HepG2 (cell line): ENCODE measurements around the gene HENMT1. TPM values are rescaled to one million over a fixed set of nuclear protein-coding genes. Genes with fewer than 3 reads are reported as not detected.

Experiments
- ATAC-seq: fragments of 200-7000 bp; cut with Tn5 transposase; 3 replicates; pipeline ENCODE4 v1.9.1; 2020; ENCODE audit warnings: mild to moderate bottlenecking, moderate library complexity
- BruUV-seq: library from RNA; stranded (reverse); fragments of 400-500 nt; replicated peaks from 2 replicates; lab custom pipeline; 2021; lab: Mats Ljungman, UMichigan
- CTCF ChIA-PET: fragments of 300-600 bp; formaldehyde crosslinking; extraction: SDS; loops from one replicate; lab custom pipeline; 2021; ENCODE audit warnings: low total read pairs, inconsistent platforms, low intra/inter-chr PET ratio; lab: Yijun Ruan, JAX
- POLR2A ChIA-PET: fragments of 350-600 bp; sonication (Branson Sonifier 250); formaldehyde crosslinking; loops from one replicate; lab custom pipeline; 2020; ENCODE audit warnings: antibody characterized with exemption, inconsistent platforms; lab: Yijun Ruan, JAX
- DNase-seq: peaks from one replicate; pipeline ENCODE4 v3.0.0-alpha.2; 2015; ENCODE audit warnings: low spot score
- FAIRE-seq: peaks from 3 replicates; lab custom pipeline; 2011; peaks lifted over from hg19 to GRCh38; lab: Jason Lieb, UNC
- H2AFZ ChIP-seq: one replicate; pipeline ENCODE4 v1.6.1; 2011; ENCODE audit warnings: low read length, inconsistent platforms
- H3K27ac ChIP-seq: fragments of 300-600 bp; 3 replicates; pipeline ENCODE4 v1.8.0; 2011; ENCODE audit warnings: mixed run types, mild to moderate bottlenecking, mixed read lengths, low read length, inconsistent platforms; ENCODE audit not compliant: insufficient read depth; ENCODE audit errors: extremely low read length
- H3K27me3 ChIP-seq, 2 experiments: fragments of 200-600 bp in 1 of 2; 2 replicates in 1 of 2; 3 replicates in 1 of 2; pipeline versions ENCODE4 v1.6.0 to v1.8.0; 2011; ENCODE audit warnings: low read length in 2 of 2, mild to moderate bottlenecking in 2 of 2, moderate library complexity in 2 of 2, inconsistent platforms in 1 of 2; ENCODE audit not compliant: insufficient read depth in 2 of 2, control insufficient read depth in 1 of 2
- H3K36me3 ChIP-seq, 2 experiments: fragments of 200-600 bp in 1 of 2; replicated peaks in 1 of 2; 2 replicates in 1 of 2; 3 replicates in 1 of 2; pipeline versions ENCODE4 v1.5.1 to v1.8.0; 2011; ENCODE audit warnings: low read length in 2 of 2, inconsistent platforms in 1 of 2; ENCODE audit not compliant: insufficient read depth in 2 of 2, control insufficient read depth in 1 of 2
- H3K4me1 ChIP-seq: 2 replicates; pipeline ENCODE4 v1.5.1; 2012; ENCODE audit warnings: low read length, inconsistent platforms; ENCODE audit not compliant: insufficient read depth
- H3K4me2 ChIP-seq: 2 replicates; pipeline ENCODE4 v1.6.0; 2011; ENCODE audit warnings: low read depth, low read length, inconsistent platforms
- H3K4me3 ChIP-seq, 3 experiments: fragments of 200-600 bp in 1 of 3; sonication (generic), shearing (Covaris generic) in 1 of 3; replicated peaks in 1 of 3; 2 replicates each; pipeline ENCODE4 v1.5.1; 2011 to 2016; ENCODE audit warnings: low read length in 3 of 3, inconsistent platforms in 2 of 3, low read depth in 2 of 3, mild to moderate bottlenecking in 2 of 3, control low read depth in 1 of 3, mixed read lengths in 1 of 3; ENCODE audit not compliant: insufficient read depth in 1 of 3
- H3K79me2 ChIP-seq: one replicate; pipeline ENCODE4 v1.6.1; 2011; ENCODE audit warnings: low read length, inconsistent platforms; ENCODE audit not compliant: insufficient read depth
- H3K9ac ChIP-seq: 2 replicates; pipeline ENCODE4 v1.6.0; 2011; ENCODE audit warnings: mild to moderate bottlenecking, low read depth, low read length, inconsistent platforms; ENCODE audit not compliant: insufficient read depth
- H3K9me3 ChIP-seq: 2 replicates; pipeline ENCODE4 v1.5.1; 2012; ENCODE audit warnings: mild to moderate bottlenecking, low read length
- H4K20me1 ChIP-seq: 2 replicates; pipeline ENCODE4 v1.6.0; 2011; ENCODE audit warnings: inconsistent platforms, mild to moderate bottlenecking, low read length, moderate library complexity; ENCODE audit not compliant: insufficient read depth
- AGO1 ChIP-seq: fragments of 200-400 bp; formaldehyde crosslinking; IDR thresholded peaks from 2 replicates; pipeline ENCODE4 v1.6.1; 2017; ENCODE audit warnings: mild to moderate bottlenecking, low read depth, low read length, moderate library complexity; ENCODE audit not compliant: poor library complexity, severe bottlenecking
- ATF7 ChIP-seq, 2 experiments: fragments of 450-650 bp in 1 of 2; sonication (generic) in 1 of 2; formaldehyde crosslinking in 1 of 2; IDR thresholded peaks; 2 replicates each; pipeline versions ENCODE4 v1.4.0 to v1.6.1; 2016 to 2020; ENCODE audit warnings: antibody characterized with exemption in 1 of 2, mild to moderate bottlenecking in 1 of 2, missing genetic modification reagents in 1 of 2
- FOXA3 ChIP-seq: IDR thresholded peaks from 2 replicates; pipeline ENCODE4 v1.6.1; 2016; ENCODE audit warnings: missing genetic modification reagents, missing compliant biosample characterization
- HMGA1 ChIP-seq: sonication (generic); formaldehyde crosslinking; conservative IDR thresholded peaks from 2 replicates; pipeline ENCODE4 v1.4.0; 2020; ENCODE audit warnings: missing genetic modification reagents
- MAFF ChIP-seq: IDR thresholded peaks from 2 replicates; pipeline ENCODE4 v1.6.1; 2011; ENCODE audit warnings: low read depth, low read length, improper control_type of control experiment
- MAFK ChIP-seq, 2 experiments: IDR thresholded peaks in 1 of 2; conservative IDR thresholded peaks in 1 of 2; 2 replicates each; pipeline ENCODE4 v1.6.1; 2011; ENCODE audit warnings: improper control_type of control experiment in 2 of 2, low read length in 2 of 2
- WGBS: methylation state at CpG from one replicate; pipeline ENCODE4 v1.1.6; 2017; ENCODE audit warnings: low lambda C conversion rate; 5-methylcytosine and 5-hydroxymethylcytosine counted together
- in situ Hi-C: cut with HindIII; loops from 2 replicates; pipeline ENCODE4 v1.10.0; 2017; ENCODE audit warnings: low pct_unique_long_range_greater_than_20kb; ENCODE audit not compliant: extremely low pct_ligation_motif_present
- intact Hi-C: fragments of 100-400 bp; cut with micrococcal nuclease; formaldehyde crosslinking; loops from one replicate; pipeline ENCODE4 v1.10.0; 2022; ENCODE audit not compliant: unreplicated experiment
- polyA plus RNA-seq, 8 experiments: library from polyadenylated mRNA; depleted of rRNA in 3 of 8; stranded (reverse) in 7 of 8; unstranded in 1 of 8; fragments of >200 nt; fragmentation: Illumina TruSeq in 4 of 8; extraction: Trizol in 4 of 8; gene quantifications; 2 replicates each; pipeline versions ENCODE4 v1.2.1 to v1.2.3, GENCODE V29; 2011 to 2016; ENCODE audit warnings: low read depth in 4 of 8, missing spikeins in 1 of 8, mixed read lengths in 1 of 8; ENCODE audit not compliant: insufficient read depth in 1 of 8
- total RNA-seq, 5 experiments: library from RNA; depleted of rRNA; stranded (reverse); fragments of >200 nt; fragmentation: Illumina TruSeq; extraction: Trizol; gene quantifications; 2 replicates each; pipeline ENCODE4 v1.2.3, GENCODE V29; 2016; ENCODE audit warnings: low read depth in 1 of 5

Gene HENMT1
- total and polyA plus RNA-seq, 2 of the 13 experiments (the other 11 are each of a cell fraction or from before 2014, with no cell fraction given) = not detected

GRCh38 chr1:108628665-108629064, 32.2 kb downstream of the HENMT1 start:
- POLR2A ChIA-PET = no interaction called here
- Histone ChIP-seq H3K4me3 (no peak overlapping the region), H4K20me1 (no peaks in the 10 kb centered on the region), H3K9ac (no peak overlapping the region), H3K9me3 (no peaks in the 10 kb centered on the region), H3K4me1 (no peaks in the 10 kb centered on the region; the same call in 1 of the 2 replicates), H3K4me2 (no peak overlapping the region), H3K79me2 (no peaks in the 10 kb centered on the region), H3K36me3 (no peaks in the 10 kb centered on the region), H3K27me3 (no peaks in the 10 kb centered on the region), H3K27ac (no peak overlapping the region), H2AFZ (no peak overlapping the region)
- peak; percentile 57 to 76 for TF ChIP-seq MAFK (conservative IDR thresholded peaks at IDR 0.05 in 1 of 2, IDR thresholded peaks at IDR 0.05 in 1 of 2; ENCODE audit: low read length in 2 of 2)
- no peak for TF ChIP-seq HMGA1 (CRISPR knock-in tag)
- TF ChIP-seq FOXA3 (CRISPR knock-in tag) = no peak
- TF ChIP-seq MAFF = peak; percentile 74
- FAIRE-seq (no peak), DNase-seq (no peak), ATAC-seq (no peak)
- 98% methylated on average over 2 of the region's 2 CpGs for WGBS
- CTCF ChIA-PET = no interaction called here
- in situ Hi-C loops (no loop called here), intact Hi-C loops (no loop called here)
- BruUV-seq = no TSS peak

GRCh38 chr1:108627951-108628350, 32.9 kb downstream of the HENMT1 start:
- no peak overlapping the region for H3K9ac ChIP-seq
- peak; percentile 68; the same call in 1 of the 2 replicates for TF ChIP-seq ATF7 (IDR thresholded peaks at IDR 0.05)
- no peak for TF ChIP-seq ATF7 (CRISPR knock-in tag; IDR thresholded peaks at IDR 0.05)
- no peak for TF ChIP-seq AGO1
- TF ChIP-seq, all 625 proteins: peak for 1
- ChIA-PET CTCF (no interaction called here), POLR2A (no interaction called here)
- Histone ChIP-seq H3K36me3 (no peaks in the 10 kb centered on the region), H3K4me1 (no peaks in the 10 kb centered on the region; the same call in 1 of the 2 replicates), H3K27me3 (no peaks in the 10 kb centered on the region), H4K20me1 (no peaks in the 10 kb centered on the region), H3K79me2 (no peaks in the 10 kb centered on the region), H3K4me2 (no peak overlapping the region), H3K27ac (no peak overlapping the region), H3K9me3 (no peaks in the 10 kb centered on the region), H3K4me3 (no peak overlapping the region), H2AFZ (no peak overlapping the region)
- WGBS = 58% methylated on average over 3 of the region's 3 CpGs
- DNase-seq = no peak
- no peak for FAIRE-seq
- no peak for ATAC-seq
- intact Hi-C loops = no loop called here
- BruUV-seq = no TSS peak
- in situ Hi-C loops = no loop called here
